ENCODE measurements around the gene EFTUD2. TPM values are rescaled to one million over a fixed set of nuclear protein-coding genes. Genes with fewer than 3 reads are reported as not detected.

The EFTUD2 gene
- total and polyA plus RNA-seq, 2 experiments from 2014 or later = 65.2 to 87.0 TPM

DNA sequence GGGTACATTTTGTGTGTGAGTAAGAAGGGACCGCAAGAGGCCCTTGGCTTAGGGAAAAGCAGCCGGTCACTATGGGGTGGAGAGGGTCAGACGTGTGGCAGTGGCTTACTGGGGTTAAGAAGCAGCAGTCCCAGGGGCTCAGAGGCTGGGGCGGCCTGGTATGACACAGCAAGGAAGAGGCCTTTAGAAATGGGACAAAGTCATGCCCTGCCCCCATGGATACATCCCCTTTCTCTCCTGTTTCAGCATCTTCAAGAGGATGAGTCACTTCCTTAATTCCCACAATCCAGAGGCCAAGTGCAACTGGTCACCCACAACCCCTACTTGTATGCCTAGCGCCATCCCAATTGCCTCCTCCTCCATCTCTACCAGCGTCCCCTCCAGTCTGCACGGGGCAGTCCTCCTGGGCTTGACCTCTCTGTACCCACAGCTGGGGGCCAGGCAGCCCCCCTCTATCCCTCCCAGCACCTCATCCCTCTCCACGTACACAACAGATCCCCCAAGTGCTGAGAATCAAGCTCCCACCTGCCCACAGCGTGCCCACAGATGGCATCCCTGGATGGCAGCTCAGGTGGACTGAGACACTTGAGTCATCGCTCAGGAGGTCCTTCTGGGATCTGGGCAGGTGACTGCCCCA, 6.9 kb upstream of the EFTUD2 start:
- Histone ChIP-seq H3K27ac (peak overlapping the region; percentile 86), H3K4me2 (peak overlapping the region; percentile 60)
- DNase-seq (ENCODE audit: low spot score) = no peak

DNA sequence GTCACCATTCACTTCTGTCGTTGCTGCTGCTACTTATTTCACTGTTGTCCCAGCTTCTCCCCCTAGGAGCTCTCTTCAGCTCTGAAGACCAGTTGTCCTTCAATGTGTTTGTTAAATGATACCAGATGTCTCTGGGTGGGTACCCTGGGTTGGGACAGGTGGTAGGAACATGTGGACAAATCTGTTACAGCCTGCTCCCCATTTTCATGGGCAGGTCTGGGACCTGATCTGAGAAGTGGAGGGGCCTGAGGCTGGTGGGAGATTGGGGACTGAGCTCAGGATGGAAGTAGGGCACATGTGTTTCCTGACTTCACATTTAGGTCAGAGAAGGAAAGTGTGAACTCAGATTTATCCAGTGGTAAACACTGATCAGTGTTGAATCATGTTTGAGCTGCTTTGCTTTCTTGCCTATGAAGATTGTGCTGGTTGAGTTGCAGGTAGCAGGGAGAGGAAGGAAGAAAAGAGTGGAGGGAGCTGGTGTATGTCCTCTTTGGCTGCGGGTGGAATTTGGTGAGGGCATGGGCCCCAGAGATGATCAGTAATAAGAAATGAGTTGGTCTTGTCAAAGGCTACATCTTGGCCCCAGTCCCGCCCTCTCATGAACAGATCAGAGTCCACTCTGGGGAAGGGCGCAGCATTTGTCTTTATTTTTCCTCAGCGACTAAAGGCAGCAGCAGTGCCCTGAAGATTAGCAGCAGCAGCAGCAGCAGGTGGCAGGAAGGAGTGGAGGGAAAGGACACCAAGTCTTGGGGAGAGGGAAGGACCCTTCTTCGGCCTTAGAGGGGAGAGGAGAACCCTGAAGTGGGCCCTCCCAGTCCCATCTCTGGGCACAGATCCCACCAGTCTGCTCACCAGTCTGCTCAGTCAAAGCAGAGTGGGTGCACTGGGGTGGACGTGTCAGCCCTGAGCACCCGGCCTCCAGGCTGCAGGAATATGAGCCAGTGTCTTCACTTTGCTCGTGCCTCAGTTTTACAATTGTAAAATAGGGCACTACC, 6.1 kb upstream of the EFTUD2 start:
- Histone ChIP-seq H3K79me2 (no peaks in the 10 kb centered on the region), H3K9me3 (ENCODE audit: low read depth) (no peaks in the 10 kb centered on the region), H3K4me2 (peak overlapping the region; percentile 60), H2AFZ (no peak overlapping the region), H3K27me3 (no peaks in the 10 kb centered on the region), H3K4me1 (ENCODE audit: insufficient read depth) (peaks cover 14% of the 10 kb centered on the region), H3K9me2 (replicated peaks; ENCODE audit: insufficient read depth) (no peaks in the 10 kb centered on the region), H3K27ac (peak overlapping the region; percentile 86), H4K20me1 (ENCODE audit: insufficient read depth, poor library complexity, severe bottlenecking) (no peaks in the 10 kb centered on the region), H3K4me3 (no peak overlapping the region), H3K36me3 (replicated peaks; ENCODE audit: insufficient read depth, low read depth) (no peaks in the 10 kb centered on the region)
- no peak for TF ChIP-seq EZH2phosphoT487 (IDR thresholded peaks at IDR 0.05; ENCODE audit: low read depth, severe bottlenecking, unreplicated experiment)
- TF ChIP-seq, protein P1, sequence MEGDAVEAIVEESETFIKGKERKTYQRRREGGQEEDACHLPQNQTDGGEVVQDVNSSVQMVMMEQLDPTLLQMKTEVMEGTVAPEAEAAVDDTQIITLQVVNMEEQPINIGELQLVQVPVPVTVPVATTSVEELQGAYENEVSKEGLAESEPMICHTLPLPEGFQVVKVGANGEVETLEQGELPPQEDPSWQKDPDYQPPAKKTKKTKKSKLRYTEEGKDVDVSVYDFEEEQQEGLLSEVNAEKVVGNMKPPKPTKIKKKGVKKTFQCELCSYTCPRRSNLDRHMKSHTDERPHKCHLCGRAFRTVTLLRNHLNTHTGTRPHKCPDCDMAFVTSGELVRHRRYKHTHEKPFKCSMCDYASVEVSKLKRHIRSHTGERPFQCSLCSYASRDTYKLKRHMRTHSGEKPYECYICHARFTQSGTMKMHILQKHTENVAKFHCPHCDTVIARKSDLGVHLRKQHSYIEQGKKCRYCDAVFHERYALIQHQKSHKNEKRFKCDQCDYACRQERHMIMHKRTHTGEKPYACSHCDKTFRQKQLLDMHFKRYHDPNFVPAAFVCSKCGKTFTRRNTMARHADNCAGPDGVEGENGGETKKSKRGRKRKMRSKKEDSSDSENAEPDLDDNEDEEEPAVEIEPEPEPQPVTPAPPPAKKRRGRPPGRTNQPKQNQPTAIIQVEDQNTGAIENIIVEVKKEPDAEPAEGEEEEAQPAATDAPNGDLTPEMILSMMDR (IDR thresholded peaks at IDR 0.05; ENCODE audit: poor library complexity) = no peak
- no peak for TF ChIP-seq EZH2 (IDR thresholded peaks at IDR 0.05; ENCODE audit: borderline replicate concordance)
- WGBS (ENCODE audit: low lambda C conversion rate, missing lambda C conversion rate) = 77% methylated on average over 9 of the region's 9 CpGs
- DNase-seq (ENCODE audit: low spot score) = peak; percentile 56

More for the DNA sequence above, 6.9 kb upstream of the EFTUD2 start:
- no peaks in the 10 kb centered on the region for H4K20me1 ChIP-seq (ENCODE audit: insufficient read depth, poor library complexity, severe bottlenecking)
- H3K36me3 ChIP-seq (replicated peaks; ENCODE audit: insufficient read depth, low read depth) = no peaks in the 10 kb centered on the region
- H2AFZ ChIP-seq = no peak overlapping the region
- H3K4me3 ChIP-seq = no peak overlapping the region
- no peaks in the 10 kb centered on the region for H3K27me3 ChIP-seq
- WGBS (ENCODE audit: low lambda C conversion rate, missing lambda C conversion rate) = 89% methylated on average over 10 of the region's 10 CpGs
- H3K9me2 ChIP-seq (replicated peaks; ENCODE audit: insufficient read depth) = no peaks in the 10 kb centered on the region
- H3K79me2 ChIP-seq = no peaks in the 10 kb centered on the region
- no peaks in the 10 kb centered on the region for H3K9me3 ChIP-seq (ENCODE audit: low read depth)
- peaks cover 15% of the 10 kb centered on the region for H3K4me1 ChIP-seq (ENCODE audit: insufficient read depth)
- TF ChIP-seq EZH2 (IDR thresholded peaks at IDR 0.05; ENCODE audit: borderline replicate concordance) (no peak), EZH2phosphoT487 (IDR thresholded peaks at IDR 0.05; ENCODE audit: low read depth, severe bottlenecking, unreplicated experiment) (no peak)
- TF ChIP-seq, protein P1 (IDR thresholded peaks at IDR 0.05; ENCODE audit: poor library complexity) = no peak

DNA sequence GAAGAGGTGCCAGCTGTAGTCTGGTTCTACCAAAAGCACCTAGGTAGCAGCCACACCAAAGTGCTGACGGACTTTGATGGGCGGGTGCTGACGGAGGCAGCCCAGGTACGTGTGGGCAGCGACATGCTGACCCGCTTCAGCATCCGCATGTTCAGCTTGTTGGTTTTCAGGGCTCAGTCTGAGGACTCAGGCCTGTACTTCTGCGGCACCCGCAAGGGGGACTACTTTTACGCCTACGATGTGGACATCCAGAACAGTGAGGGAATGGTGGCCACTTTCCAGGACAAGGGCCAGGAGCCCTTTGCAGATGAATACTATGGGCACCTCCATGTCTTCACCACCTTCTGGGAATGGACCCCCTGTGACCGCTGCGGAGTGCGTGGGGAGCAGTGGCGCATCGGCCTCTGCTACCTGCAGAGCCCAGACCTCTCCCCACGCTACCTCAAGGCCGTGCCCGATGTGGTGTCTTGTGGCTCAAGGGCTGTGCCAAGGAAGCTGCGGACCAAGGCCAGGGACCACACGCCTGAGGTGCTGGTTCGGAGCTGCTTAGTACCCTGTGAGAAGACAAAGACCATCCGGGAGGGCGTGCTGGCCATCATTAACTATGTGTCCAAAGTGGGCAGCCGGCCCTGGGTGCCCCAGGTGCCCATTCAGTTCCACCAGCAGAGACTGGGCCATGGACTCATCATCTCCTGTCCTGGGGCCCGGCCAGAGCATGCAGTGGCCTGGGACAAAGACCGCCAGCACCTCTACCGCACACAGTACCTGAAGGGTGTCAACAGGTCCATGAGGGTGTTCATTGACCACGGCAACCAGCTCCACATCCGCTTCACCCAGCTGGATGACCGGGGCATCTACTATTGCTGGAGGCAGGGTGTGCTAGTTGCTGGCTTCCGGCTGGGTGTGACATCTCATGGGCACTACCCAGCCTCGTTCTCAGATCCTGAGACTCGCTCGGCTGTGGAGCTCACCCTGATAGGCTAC, 5.0 kb upstream of the EFTUD2 start:
- Histone ChIP-seq H3K4me1 (ENCODE audit: insufficient read depth) (peaks cover 18% of the 10 kb centered on the region), H3K9me2 (replicated peaks; ENCODE audit: insufficient read depth) (no peaks in the 10 kb centered on the region), H3K79me2 (no peaks in the 10 kb centered on the region), H3K4me2 (no peak overlapping the region), H3K27me3 (no peaks in the 10 kb centered on the region), H3K4me3 (no peak overlapping the region), H3K27ac (peak overlapping the region; percentile 86), H4K20me1 (ENCODE audit: insufficient read depth, poor library complexity, severe bottlenecking) (no peaks in the 10 kb centered on the region), H2AFZ (no peak overlapping the region), H3K36me3 (replicated peaks; ENCODE audit: insufficient read depth, low read depth) (no peaks in the 10 kb centered on the region), H3K9me3 (ENCODE audit: low read depth) (no peaks in the 10 kb centered on the region)
- no peak for DNase-seq (ENCODE audit: low spot score)
- WGBS (ENCODE audit: low lambda C conversion rate, missing lambda C conversion rate) = 97% methylated on average over 35 of the region's 35 CpGs
- no peak for TF ChIP-seq EZH2 (IDR thresholded peaks at IDR 0.05; ENCODE audit: borderline replicate concordance)
- TF ChIP-seq, protein P1 (IDR thresholded peaks at IDR 0.05; ENCODE audit: poor library complexity) = no peak
- no peak for TF ChIP-seq EZH2phosphoT487 (IDR thresholded peaks at IDR 0.05; ENCODE audit: low read depth, severe bottlenecking, unreplicated experiment)

Measured in hepatocyte (in vitro differentiated cells).